Measurements from ENCODE around the gene TRNP1. TPM values are rescaled to one million over a fixed set of nuclear protein-coding genes. Genes with fewer than 3 reads are reported as not detected.

Gene TRNP1
- total and polyA plus RNA-seq, 2 of the 4 experiments (the other 2 are of a cell fraction) = 63.3 to 91.6 TPM

GRCh38 chr1:27018316-27018715 lies 24.8 kb downstream of the TRNP1 start:
- CTCF ChIA-PET = interaction anchor here (0.5 kb wide), 1 partner anchor 281 kb away, joined by 3 read pairs; no protein-coding TSS in a partner anchor
- no TSS peak for BruUV-seq (replicated peaks)
- Histone ChIP-seq H2AK9ac (replicated peaks; ENCODE audit: low read depth, low read length, poor library complexity) (no peak overlapping the region), H3K4me3 (ENCODE audit: insufficient read depth, low read depth, low read length) (no peak overlapping the region), H2BK5ac (ENCODE audit: low read depth, low read length, poor library complexity, severe bottlenecking) (no peak overlapping the region), H2AFZ (replicated peaks; ENCODE audit: low read length, poor library complexity) (no peak overlapping the region), H2BK20ac (ENCODE audit: low read depth, low read length) (no peak overlapping the region), H2AK5ac (ENCODE audit: low read depth, low read length) (no peak overlapping the region), H4K8ac (ENCODE audit: low read depth in 2 of 2, low read length in 2 of 2) (no peak overlapping the region), H3K4ac (ENCODE audit: low read depth, low read length) (no peak overlapping the region), H3K9me3 (ENCODE audit: control insufficient read depth, insufficient read depth, low read length) (no peaks in the 10 kb centered on the region), H3K9ac (ENCODE audit: low read depth, low read length) (no peak overlapping the region), H3K4me2 (ENCODE audit: low read depth, low read length) (no peak overlapping the region), H4K91ac (ENCODE audit: insufficient read depth, low read depth, low read length) (no peak overlapping the region), H3K79me1 (ENCODE audit: low read depth in 1 of 2, low read length in 2 of 2) (no peaks in the 10 kb centered on the region), H4K5ac (ENCODE audit: low read depth, low read length) (no peak overlapping the region), H3K4me1 (ENCODE audit: control insufficient read depth, insufficient read depth, low read length) (peaks cover 2% of the 10 kb centered on the region; the same call in 1 of the 2 replicates), H2BK120ac (ENCODE audit: low read depth, low read length) (no peak overlapping the region), H4K20me1 (ENCODE audit: insufficient read depth, low read length) (no peaks in the 10 kb centered on the region), H3K36me3 (ENCODE audit: control insufficient read depth, insufficient read depth, low read length) (no peaks in the 10 kb centered on the region), H3K56ac (ENCODE audit: extremely low read depth, insufficient read depth, low read length) (no peak overlapping the region), H3K27me3 (ENCODE audit: control insufficient read depth, insufficient read depth, low read length) (no peaks in the 10 kb centered on the region), H3K9me1 (ENCODE audit: insufficient read depth, low read length) (0 out of 2 replicates have a peak, but pooled peaks cover 2% of the 10 kb centered on the region), H3K23ac (ENCODE audit: low read depth, low read length) (no peak overlapping the region), H3K18ac (ENCODE audit: low read depth, low read length) (no peak overlapping the region), H3K27ac (ENCODE audit: insufficient read depth, low read length) (no peak overlapping the region), H3K14ac (replicated peaks; ENCODE audit: low read depth, low read length) (no peak overlapping the region), H2BK15ac (ENCODE audit: low read depth, low read length) (no peak overlapping the region)
- WGBS, 2 experiments (ENCODE audit: extremely low coverage in 2 of 2, insufficient read length in 1 of 2) = 100% methylated on average over 2 of the region's 3 CpGs; no CpG with 5 or more reads in 1 of the 2 experiments
- in situ Hi-C loops (cut with MboI; ENCODE audit: low sequenced_read_pairs) = no loop called here
- dilution Hi-C loops (cut with HindIII; ENCODE audit: low sequenced_read_pairs, unreplicated experiment) = no loop called here
- TF ChIP-seq, protein P1, sequence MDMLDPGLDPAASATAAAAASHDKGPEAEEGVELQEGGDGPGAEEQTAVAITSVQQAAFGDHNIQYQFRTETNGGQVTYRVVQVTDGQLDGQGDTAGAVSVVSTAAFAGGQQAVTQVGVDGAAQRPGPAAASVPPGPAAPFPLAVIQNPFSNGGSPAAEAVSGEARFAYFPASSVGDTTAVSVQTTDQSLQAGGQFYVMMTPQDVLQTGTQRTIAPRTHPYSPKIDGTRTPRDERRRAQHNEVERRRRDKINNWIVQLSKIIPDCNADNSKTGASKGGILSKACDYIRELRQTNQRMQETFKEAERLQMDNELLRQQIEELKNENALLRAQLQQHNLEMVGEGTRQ (IDR thresholded peaks at IDR 0.05; ENCODE audit: low read depth, low read length) = no peak
- TF ChIP-seq ELK1 (IDR thresholded peaks at IDR 0.05; ENCODE audit: borderline replicate concordance, low read depth, low read length) = no peak
- no peak for TF ChIP-seq MAFK (IDR thresholded peaks at IDR 0.05; ENCODE audit: low read depth, low read length)
- TF ChIP-seq CHD1 (IDR thresholded peaks at IDR 0.05; ENCODE audit: low read depth, low read length) = no peak
- no peak for TF ChIP-seq BHLHE40 (IDR thresholded peaks at IDR 0.05; ENCODE audit: low read depth, low read length)
- no peak for TF ChIP-seq CTCF (conservative IDR thresholded peaks at IDR 0.05; ENCODE audit: low read depth, low read length)
- no peak for TF ChIP-seq MAZ (IDR thresholded peaks at IDR 0.05; ENCODE audit: borderline replicate concordance, low read depth, low read length)
- TF ChIP-seq RCOR1 (IDR thresholded peaks at IDR 0.05; ENCODE audit: insufficient replicate concordance, low read length) = no peak
- no peak for TF ChIP-seq CEBPB (IDR thresholded peaks at IDR 0.05; ENCODE audit: low read depth, low read length)
- no peak for TF ChIP-seq SMC3 (IDR thresholded peaks at IDR 0.05; ENCODE audit: low read depth, low read length)
- TF ChIP-seq FOS (IDR thresholded peaks at IDR 0.05; ENCODE audit: low read depth, low read length) = no peak
- TF ChIP-seq RFX5 (IDR thresholded peaks at IDR 0.05; ENCODE audit: low read depth, low read length) = no peak
- TF ChIP-seq POLR2A (IDR thresholded peaks at IDR 0.05; ENCODE audit: low read depth, low read length) = no peak
- TF ChIP-seq MXI1 (IDR thresholded peaks at IDR 0.05; ENCODE audit: borderline replicate concordance, low read depth, low read length) = no peak
- TF ChIP-seq NFE2L2 (IDR thresholded peaks at IDR 0.05; ENCODE audit: low read depth, low read length) = no peak
- no peak for TF ChIP-seq RAD21 (IDR thresholded peaks at IDR 0.05; ENCODE audit: low read length)
- DNase-seq (no peak), ATAC-seq (ENCODE audit: low read depth) (no peak)
- intact Hi-C loops (cut with micrococcal nuclease) = no loop called here
- POLR2A ChIA-PET (ENCODE audit: unreplicated experiment) = no interaction called here
